Mesodermal cell (in vitro differentiated cells): ENCODE measurements around the gene AGRN.
"Not testable (repeated sequence)": the region's sequence is repeated elsewhere in the genome, so short reads cannot be mapped to it uniquely, and the experiment has no call there.

Experiments
- H3K27ac ChIP-seq: 2 replicates; pipeline ENCODE4 v1.7.0; 2013; ENCODE audit warnings: mild to moderate bottlenecking, low read depth, low read length, moderate library complexity; ENCODE audit not compliant: severe bottlenecking
- H3K36me3 ChIP-seq: 2 replicates; pipeline ENCODE4 v1.7.1; 2013; ENCODE audit warnings: mild to moderate bottlenecking, low read length, moderate library complexity; ENCODE audit not compliant: control insufficient read depth, insufficient read depth
- H3K4me1 ChIP-seq: one replicate; pipeline ENCODE4 v1.7.1; 2013; ENCODE audit warnings: mild to moderate bottlenecking, low read length; ENCODE audit not compliant: insufficient read depth, control insufficient read depth, poor library complexity, severe bottlenecking
- H3K4me3 ChIP-seq: 2 replicates; pipeline ENCODE4 v1.7.0; 2013; ENCODE audit warnings: low read length, control low read depth, mild to moderate bottlenecking; ENCODE audit not compliant: insufficient read depth, poor library complexity, severe bottlenecking; ENCODE audit errors: extremely low read depth
- H3K9me3 ChIP-seq: 2 replicates; pipeline ENCODE4 v1.7.1; 2013; ENCODE audit warnings: mild to moderate bottlenecking, low read length, moderate library complexity; ENCODE audit not compliant: control insufficient read depth
- WGBS, 2 experiments: methylation state at CpG; one replicate each; pipeline ENCODE4 v1.1.5; 2013; ENCODE audit warnings: missing lambda C conversion rate in 2 of 2; ENCODE audit not compliant: insufficient coverage in 2 of 2; 5-methylcytosine and 5-hydroxymethylcytosine counted together

The AGRN gene

DNA sequence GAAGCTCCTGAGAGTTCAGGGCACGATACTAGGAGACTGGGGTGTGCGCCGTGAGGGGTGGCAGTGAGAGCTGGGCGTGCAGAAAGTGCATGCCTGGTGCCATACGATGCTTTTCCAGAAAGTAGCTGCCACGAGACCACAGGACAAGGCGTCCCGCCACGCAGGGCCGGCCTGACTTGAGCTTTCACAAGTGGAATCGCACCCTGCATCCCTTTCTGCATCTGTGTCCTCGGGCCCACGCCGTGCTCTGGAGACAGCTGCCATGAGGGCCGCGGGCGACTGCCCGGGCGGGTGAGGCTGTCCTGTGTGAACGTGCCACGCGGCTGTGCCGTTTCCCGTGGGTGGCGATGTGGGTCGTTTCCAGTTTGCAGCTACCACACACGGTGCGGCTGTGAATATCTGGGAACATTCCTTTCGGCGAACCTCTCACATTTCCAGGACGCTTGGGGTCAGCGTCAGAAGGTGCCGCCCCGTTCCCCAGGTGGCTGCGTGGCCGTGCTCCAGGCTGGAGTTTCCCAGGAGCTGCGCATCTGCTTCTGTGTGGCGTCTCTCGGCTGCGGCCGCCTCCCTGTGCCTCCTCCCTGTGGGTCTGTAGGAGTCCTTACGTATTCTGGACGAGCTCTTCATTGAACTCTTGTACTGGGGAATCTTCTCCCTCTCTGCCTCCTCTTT lies 37.0 kb upstream of the AGRN start:
- no peaks in the 10 kb centered on the region for H3K36me3 ChIP-seq
- WGBS, 2 experiments = 87% methylated on average over 40 to 41 of the region's 43 CpGs

DNA sequence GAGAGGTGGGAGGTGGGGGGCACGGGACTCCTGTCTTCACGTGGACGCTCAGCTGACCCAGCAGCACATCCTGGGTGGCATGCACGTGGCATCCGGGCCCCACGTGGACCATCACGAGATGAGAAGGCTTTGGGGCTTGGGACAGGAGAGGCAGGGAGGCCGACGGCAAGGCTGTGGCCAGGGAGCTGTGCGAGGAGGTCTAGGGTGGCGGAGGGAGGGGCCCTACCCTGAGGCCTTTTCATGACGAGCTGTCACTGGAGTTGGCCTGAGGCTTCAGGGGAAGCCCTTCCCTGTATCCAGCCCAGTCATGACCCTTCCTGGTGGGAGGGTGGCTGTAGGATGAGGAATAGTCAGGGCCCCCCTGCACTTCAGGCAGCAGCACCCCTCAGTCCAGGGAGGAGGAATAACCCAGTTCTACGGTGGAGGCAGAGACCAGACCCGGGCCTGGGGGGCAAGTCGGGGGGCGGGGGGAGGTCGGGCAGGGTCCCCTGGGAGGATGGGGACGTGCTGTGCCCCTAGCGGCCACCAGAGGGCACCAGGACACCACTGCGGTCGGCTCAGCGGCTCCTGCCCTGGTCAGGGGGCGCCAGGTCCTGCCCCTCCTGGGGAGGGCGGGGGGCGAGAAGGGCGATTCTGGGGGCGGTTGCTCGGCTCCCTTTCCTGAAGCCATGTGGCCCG lies 36.0 kb upstream of the AGRN start:
- Histone ChIP-seq H3K4me1 (no peaks in the 10 kb centered on the region), H3K9me3 (no peaks in the 10 kb centered on the region), H3K36me3 (no peaks in the 10 kb centered on the region), H3K27ac (no peak overlapping the region), H3K4me3 (no peak overlapping the region)
- WGBS, 2 experiments = 22 to 34% methylated on average over 16 to 19 of the region's 29 CpGs

More for the DNA sequence above, 37.0 kb upstream of the AGRN start:
- Histone ChIP-seq H3K4me3 (no peak overlapping the region), H3K4me1 (no peaks in the 10 kb centered on the region), H3K27ac (no peak overlapping the region), H3K9me3 (no peaks in the 10 kb centered on the region)

GRCh38 chr1:984476-984814 lies 35.5 kb upstream of the AGRN start:
- Histone ChIP-seq H3K27ac (no peak overlapping the region), H3K36me3 (no peaks in the 10 kb centered on the region), H3K4me3 (no peak overlapping the region), H3K4me1 (no peaks in the 10 kb centered on the region), H3K9me3 (no peaks in the 10 kb centered on the region)
- WGBS, 2 experiments = 11 to 64% methylated on average over 2 to 4 of the region's 12 CpGs

DNA sequence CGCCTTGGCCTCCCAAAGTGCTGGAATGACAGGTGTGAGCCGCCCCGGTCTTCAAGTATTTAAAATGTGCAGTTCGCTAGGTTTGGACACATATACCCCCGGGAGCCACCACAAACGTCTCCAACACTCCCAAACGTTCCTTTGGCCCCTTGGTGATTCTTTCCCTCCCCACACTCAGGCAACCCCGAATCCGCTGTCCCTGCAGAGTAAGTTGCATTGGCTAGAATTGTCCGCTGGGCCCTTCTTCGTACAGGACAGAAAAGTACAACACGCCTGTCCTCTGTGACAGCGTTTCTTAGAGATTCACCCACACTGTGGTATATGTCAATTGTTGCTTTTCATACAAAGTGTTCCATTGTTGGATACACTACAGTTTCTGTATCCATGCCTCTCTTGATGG lies 34.8 kb upstream of the AGRN start:
- 86 to 90% methylated on average over 13 of the region's 13 CpGs for WGBS, 2 experiments
- no peaks in the 10 kb centered on the region for H3K9me3 ChIP-seq
- H3K27ac ChIP-seq = no peak overlapping the region
- no peaks in the 10 kb centered on the region for H3K4me1 ChIP-seq
- H3K36me3 ChIP-seq = no peaks in the 10 kb centered on the region
- no peak overlapping the region for H3K4me3 ChIP-seq

DNA sequence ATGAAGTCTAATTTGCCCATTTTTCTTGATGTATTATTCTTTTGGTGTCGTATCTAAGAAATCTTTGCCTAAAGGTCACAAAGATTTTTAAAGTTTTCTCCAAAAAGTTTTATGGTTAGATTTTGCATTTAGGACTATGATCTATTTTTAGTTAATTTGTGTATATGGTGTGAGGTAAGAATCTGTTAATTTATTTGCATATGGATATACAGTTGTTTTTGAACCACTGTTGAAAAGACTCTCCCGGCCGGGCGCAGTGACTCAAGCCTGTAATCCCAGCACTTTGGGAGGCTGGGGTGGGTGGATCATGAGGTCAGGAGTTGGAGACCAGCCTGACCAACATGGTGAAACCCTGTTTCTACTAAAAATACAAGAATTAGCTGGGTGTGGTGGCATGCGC lies 31.9 kb upstream of the AGRN start:
- not testable (repeated sequence) for H3K4me3 ChIP-seq, H3K4me1 ChIP-seq, H3K36me3 ChIP-seq, H3K27ac ChIP-seq
- 60 to 74% methylated on average over 4 of the region's 5 CpGs for WGBS, 2 experiments
- H3K9me3 ChIP-seq = peaks cover 10% of the 10 kb centered on the region

DNA sequence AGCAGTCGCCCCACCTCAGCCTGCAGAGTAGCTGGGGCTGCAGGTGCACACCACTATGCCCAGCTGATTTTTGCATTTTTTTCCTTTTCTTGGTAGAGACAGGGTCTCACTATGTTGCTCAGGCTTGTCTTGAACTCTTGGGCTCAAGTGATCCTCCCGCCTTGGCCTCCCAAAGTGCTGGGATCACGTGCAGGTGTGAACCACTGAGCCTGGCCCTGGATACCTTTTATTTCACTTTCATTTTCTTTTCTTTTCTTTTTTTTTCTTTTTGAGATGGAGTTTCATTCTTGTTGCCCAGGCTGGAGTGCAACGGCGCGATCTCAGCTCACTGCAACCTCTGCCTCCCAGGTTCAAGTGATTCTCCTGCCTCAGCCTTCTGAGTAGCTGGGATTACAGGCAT lies 28.6 kb upstream of the AGRN start:
- 88 to 97% methylated on average over 3 of the region's 6 CpGs for WGBS, 2 experiments
- H3K4me1 ChIP-seq, H3K4me3 ChIP-seq, H3K27ac ChIP-seq, H3K36me3 ChIP-seq: not testable (repeated sequence)
- peaks cover 10% of the 10 kb centered on the region for H3K9me3 ChIP-seq

DNA sequence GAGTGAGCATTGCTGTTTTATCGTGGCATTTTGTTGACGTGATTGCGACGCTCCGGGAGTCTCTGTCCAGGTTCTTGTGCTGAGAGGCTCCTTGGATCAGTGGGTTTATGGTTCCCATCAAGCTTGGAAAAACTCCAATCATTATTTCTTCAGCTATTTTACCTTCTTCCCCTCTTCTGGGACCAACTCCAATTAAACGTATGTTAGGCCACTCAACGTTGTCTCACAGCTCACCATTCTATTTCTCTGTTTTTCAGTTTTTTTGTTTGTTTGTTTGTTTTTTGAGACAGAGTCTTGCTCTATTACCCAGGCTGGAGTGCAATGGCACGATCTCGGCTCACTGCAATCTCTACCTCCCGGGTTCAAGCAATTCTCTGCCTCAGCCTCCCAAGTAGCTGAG lies 28.0 kb upstream of the AGRN start:
- no peak overlapping the region for H3K27ac ChIP-seq
- H3K4me3 ChIP-seq = no peak overlapping the region
- no peaks in the 10 kb centered on the region for H3K4me1 ChIP-seq
- WGBS, 2 experiments = 91 to 95% methylated on average over 7 of the region's 10 CpGs
- no peaks in the 10 kb centered on the region for H3K36me3 ChIP-seq
- peaks cover 10% of the 10 kb centered on the region for H3K9me3 ChIP-seq

- Histone ChIP-seq H3K4me3 (no peak overlapping the region), H3K27ac (no peak overlapping the region), H3K4me1 (peaks cover 1% of the 10 kb centered on the region), H3K9me3 (peaks cover 10% of the 10 kb centered on the region), H3K36me3 (no peaks in the 10 kb centered on the region)
- 67 to 100% methylated on average over 1 of the region's 7 CpGs for WGBS, 2 experiments
Measured at GRCh38 chr1:992362-992761, 27.6 kb upstream of the AGRN start.

- WGBS, 2 experiments = 46 to 84% methylated on average over 3 to 12 of the region's 15 CpGs
- no peaks in the 10 kb centered on the region for H3K36me3 ChIP-seq
- H3K4me1 ChIP-seq = peaks cover 7% of the 10 kb centered on the region
- peaks cover 10% of the 10 kb centered on the region for H3K9me3 ChIP-seq
- no peak overlapping the region for H3K4me3 ChIP-seq
- H3K27ac ChIP-seq = no peak overlapping the region
Measured at GRCh38 chr1:993379-993995, 26.4 kb upstream of the AGRN start.

DNA sequence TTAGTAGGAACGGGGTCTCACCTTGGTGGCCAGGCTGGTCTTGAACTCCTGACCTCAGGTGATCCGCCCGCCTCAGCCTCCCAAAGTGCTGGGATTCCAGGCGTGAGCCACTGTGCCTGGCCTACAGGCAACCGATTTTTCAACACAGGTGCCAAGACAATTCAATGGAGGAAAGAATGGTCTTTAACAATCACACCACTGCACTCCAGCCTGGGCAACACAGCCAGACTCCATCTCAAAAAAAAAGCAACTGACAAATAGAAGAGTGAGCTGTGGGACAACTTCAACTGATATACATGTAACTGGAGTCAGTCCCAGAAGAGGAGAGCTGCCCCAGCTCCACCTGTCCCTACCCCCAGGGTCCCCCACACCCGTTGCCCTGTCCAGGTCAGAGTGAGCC lies 25.4 kb upstream of the AGRN start:
- H3K36me3 ChIP-seq, H3K4me3 ChIP-seq, H3K27ac ChIP-seq, H3K4me1 ChIP-seq: not testable (repeated sequence)
- 93 to 97% methylated on average over 5 to 6 of the region's 6 CpGs for WGBS, 2 experiments
- peaks cover 10% of the 10 kb centered on the region for H3K9me3 ChIP-seq
